CD4-positive, alpha-beta T cell treated with Interferon alpha-2 for 1 hour (primary cell): ENCODE measurements around the gene TAS2R38.
A peak's percentile ranks its signal among the peaks of the same experiment; 100 is the strongest.

Source experiments
- DNase-seq, 2 donors: peaks; one replicate each; pipeline ENCODE4 v3.0.0-alpha.2; 2020 to 2022

TAS2R38 gene

DNA sequence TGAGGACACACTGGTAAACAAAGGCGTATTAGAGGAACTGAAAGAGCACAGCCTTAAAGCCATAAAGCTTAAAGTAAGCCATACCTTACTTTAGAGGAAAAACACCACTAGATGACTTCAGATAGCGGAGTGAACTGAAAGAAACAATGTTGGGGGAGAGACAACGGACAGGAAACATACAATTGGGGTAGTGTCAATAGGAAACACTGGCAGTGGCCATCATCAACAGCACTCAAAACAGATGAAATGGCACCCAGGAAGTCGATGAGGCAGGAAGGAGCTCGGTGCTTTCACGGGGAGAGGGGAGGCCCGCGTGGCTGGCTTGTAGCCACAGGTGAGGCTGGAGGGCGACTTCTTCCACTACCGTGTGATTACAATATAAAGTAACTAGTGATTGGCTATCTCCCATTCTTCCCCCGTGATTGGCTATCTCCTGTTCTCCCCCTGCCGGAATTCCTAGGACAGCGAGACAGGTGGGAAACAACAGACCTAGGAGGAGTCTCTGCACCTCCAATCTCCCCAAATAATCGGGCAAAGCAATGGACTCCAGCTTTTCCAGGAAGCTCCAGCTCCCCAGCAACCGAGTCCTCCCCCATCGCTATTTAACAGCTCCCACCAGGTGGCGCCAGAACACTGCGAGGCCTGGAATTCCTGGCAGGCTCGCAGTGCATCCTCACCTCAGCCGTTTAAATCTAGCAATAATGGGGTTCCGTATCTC is 2.4 kb upstream of the TAS2R38 start:
- peak; percentile 58 to 65 for DNase-seq

DNA sequence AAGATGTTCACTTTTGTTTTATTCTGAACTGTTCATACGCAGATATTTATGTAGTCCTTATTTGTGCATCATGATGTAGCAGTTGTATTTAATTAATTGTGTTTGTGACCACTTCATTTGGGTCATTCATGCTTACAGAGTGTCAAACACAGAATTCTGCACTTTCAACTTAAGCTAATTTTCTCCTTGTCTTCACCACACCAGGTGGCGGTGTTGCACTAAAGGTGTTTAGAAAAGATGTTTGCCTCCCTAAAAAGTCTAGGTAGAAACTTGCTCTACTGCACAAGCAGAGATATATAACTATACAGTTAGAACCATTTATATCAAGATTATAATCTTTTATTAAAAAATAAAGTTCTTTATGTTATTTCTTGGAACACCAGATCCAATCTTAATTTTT is 1.3 kb upstream of the TAS2R38 start:
- peak in 1 of 2 donors; percentile 23 for DNase-seq

DNA sequence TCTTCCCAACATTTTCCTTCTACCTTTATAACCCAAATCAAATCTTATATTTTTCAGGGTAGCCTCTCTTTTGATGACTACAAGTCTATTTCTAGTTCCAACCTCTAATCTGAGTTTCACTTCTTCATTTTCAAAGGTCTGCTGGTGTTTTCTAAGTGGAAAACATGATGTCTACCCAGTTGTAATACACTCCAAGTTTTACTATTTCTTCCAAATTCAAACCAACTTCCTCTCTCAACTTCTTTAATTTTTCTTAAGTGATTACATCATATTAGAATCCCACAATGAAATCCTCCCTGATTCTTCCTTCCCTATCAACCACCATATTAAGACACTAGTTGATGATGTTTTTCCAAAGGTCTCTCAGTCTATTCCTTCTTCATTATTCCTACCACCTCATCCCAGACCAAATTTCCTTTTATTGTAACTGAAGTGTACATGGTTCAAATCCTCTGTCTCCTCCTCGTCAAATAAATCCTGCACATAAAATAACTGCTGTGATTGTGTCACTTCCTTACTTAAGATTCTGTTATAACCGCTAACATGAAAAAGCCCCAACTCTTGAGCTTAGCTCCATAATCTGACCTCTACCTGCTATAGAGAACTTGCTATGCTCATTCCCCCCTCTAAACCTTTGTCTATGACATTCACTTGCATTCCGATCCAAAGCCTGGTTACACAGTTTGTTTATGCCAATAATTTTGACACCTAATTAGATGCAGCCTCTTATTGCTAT is 12.7 kb downstream of the TAS2R38 start:
- no peak for DNase-seq

DNA sequence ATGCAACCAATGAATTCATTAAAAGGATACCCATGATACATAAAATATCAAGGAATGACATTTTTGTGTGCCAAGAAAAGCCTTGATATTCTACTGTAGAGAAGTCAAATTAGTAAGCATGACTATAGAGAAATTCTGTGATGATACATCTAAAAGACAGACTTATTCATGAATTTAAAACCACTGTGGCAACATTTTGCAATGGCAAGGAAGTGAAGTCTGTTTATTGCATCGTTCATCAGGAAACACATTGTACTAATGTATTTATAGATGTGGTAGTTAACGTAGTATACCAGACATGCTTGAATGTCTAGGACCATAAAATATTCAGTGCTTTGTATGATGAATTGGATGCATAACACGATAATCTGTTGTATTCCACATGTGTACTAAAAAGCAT is 17.5 kb downstream of the TAS2R38 start:
- no peak for DNase-seq

DNA sequence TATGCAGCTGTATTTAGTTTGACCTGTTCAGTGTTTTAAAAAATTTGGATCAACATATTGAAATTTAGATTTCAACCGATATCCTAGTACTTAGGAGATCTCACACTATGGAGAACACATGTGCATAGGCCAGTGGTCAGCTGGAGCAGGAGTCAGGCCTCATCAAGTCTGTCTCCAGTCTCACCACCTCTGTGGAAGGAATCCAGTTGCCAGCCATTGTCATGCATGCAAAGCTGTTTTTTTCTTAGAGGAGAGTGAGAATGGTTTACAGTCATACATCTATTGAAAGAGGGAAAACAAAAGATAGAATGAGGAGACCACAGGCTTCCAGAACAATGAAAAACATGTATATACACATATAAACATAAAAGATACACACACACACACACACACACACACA is 19.2 kb downstream of the TAS2R38 start:
- no peak for DNase-seq

DNA sequence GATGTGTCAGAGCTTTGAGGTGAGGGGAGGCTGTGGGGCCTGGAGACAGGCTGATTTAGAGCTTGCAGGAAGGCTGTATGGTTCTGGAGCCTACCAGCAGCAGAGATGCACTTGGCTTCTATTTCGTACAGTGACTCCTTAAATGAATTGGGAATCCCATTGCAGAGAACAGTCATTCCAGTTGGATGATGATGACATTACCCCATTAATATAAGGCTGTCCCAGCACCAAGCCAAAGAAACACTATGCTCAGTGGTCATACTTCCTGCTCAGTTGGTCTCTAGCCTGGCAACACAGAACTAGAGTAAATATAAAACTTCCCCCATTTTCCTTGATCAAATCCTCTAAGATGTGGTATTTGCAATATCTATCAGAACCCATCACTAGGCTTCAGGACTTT is 21.1 kb downstream of the TAS2R38 start:
- DNase-seq = no peak

DNA sequence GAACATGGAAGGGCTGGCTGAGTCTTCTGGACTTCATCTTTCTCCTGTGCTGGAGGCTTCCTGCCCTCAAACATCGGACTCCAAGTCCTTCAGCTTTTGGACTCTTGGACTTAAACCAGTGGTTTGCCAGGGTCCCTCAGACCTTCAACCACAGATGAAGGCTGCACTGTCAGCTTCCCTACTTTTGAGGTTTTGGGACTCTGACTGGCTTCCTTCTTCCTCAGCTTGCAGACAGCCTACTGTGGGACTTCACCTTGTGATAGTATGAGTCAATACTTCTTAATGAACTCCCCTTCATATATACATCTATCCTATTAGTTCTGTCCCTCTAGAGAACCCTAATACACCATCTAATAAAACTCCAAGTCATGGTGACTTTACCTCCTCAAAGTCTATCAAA is 22.8 kb downstream of the TAS2R38 start:
- no peak for DNase-seq

DNA sequence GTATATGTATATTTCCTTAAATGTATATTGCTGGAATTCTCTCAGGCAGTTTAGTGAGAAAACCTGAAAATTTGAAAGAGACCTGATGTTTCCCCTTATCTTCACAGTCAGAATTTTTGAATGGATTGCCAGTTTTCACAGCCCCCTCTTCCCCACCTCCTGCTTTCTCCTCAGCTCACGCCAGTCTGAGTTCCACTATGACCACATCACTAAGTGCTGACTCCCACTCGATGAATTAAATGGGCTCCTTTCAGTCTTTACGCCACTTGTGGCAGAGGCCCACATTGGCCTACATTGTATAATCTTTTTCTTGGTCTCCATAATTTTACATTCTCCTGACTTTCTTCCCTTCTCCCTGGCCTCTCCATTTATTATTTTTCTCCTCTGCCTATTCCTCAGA is 23.7 kb downstream of the TAS2R38 start:
- DNase-seq = no peak

DNA sequence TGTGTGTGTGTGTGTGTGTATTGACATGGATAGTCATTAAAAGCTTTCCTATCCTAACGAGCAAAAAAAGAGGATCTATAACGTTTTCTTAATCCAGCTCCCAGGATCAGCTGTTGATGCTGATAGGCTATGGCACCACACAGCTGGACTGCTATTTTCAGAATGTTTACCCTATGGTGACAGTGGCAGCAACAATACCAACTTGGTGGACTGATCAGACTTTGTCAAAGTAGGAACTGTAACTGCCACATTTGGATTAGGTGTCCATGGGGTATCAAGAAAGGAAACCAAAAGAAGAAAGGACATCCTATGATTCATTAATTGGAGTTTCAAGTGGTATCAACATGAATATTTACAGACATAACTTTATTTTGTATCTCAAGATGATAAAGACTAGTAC is 24.1 kb downstream of the TAS2R38 start:
- no peak for DNase-seq

DNA sequence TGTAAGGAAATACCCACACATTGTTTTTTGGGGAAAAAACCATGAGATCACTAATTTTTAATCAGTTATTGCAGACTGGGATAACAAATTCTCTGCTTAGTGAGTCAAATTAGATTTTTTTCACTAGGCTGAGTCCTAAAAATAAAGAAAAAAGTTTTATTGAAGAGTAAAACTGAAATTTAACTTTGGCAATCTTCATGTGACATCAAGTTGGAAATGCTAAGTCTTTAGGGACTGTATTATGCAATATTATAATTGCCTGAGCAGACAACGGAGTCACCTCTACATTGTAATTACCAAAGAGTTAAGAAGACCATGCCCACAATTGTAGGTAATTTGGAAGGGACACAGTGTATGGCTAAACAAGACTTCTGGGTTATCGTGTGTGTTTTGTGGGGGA is 24.6 kb downstream of the TAS2R38 start:
- DNase-seq = no peak

DNA sequence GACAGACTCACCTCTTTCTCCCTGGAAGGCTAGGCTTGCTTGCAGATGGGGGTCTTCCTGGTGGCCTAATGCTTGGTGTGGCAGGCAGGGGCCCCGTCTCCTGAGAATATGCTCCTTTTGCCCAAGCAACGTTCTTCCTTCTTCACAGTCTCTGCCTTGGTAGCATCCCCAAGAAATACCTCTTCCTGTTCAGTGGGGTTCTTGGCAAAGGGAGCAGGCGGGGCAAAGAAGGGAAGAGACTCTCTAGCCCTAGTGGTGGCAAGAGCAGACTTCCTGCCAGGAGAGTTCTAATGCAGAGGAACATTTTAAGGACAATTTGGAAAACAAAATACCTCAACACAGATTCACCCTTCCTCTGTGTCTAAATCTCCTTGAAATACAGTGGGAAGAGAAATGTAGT is 26.8 kb downstream of the TAS2R38 start, which contains the start of gene CLEC5A:
Gene CLEC5A (minus strand): TSS at position 179 of the 400 bp plus-strand sequence. CDS start 682 bp downstream, outside the sequence.
- no peak for DNase-seq

DNA sequence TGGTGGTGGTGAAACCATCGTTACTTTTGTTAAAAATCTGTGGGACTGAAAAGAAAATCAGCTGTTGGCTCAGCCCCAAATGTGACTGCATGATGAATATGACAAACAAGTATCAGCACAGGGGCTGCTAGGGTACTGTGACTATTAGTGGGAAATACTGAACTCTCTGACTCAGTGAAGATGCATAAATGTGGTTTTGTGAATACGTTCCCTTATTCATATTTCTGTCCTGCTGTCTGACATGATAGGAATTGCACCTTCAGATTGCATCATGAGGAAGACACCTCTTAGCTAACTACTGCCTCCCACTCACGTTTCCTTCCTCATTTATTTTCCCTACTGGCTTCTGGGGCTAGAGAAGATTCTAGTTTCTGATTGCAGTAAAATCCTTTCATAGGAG is 28.2 kb downstream of the TAS2R38 start:
- DNase-seq = peak in 1 of 2 donors; percentile 26

DNA sequence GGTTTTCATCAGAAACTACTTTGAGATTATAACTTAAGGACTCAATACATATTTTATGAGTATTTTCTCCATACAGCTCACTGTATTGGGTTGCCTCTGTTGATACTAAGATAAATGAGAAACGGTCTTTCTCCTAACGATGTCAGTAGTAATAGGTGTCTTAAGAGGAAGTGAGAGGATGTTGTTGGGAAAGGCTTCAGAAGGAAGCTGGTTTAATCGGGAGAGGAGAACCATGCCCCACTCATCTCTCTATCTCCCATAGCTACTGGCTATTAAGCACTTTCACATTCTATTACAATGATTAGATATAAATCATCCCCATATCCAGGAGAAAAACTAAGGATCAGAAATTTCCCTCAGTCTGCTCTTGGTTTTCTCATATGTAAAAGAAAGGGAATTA is 28.8 kb downstream of the TAS2R38 start:
- no peak for DNase-seq

DNA sequence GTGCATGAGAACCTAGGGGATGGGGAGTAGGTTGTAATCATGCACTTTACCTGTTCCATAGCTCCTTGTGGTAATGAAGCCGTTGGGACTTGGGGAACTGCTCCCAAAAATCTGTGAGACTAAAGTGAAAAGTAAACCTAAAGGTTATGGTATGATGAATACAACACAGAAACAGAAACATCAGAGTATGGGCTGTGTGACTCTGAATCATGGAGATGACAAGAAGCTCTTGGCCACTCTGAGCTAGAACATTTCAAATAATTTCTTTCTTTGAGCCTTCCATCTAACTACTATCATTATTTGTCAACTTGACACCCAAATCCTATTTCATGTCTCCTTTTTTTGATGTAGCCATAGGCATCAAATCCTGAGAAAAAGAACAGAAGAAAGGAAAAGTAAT is 29.7 kb downstream of the TAS2R38 start:
- DNase-seq = no peak

DNA sequence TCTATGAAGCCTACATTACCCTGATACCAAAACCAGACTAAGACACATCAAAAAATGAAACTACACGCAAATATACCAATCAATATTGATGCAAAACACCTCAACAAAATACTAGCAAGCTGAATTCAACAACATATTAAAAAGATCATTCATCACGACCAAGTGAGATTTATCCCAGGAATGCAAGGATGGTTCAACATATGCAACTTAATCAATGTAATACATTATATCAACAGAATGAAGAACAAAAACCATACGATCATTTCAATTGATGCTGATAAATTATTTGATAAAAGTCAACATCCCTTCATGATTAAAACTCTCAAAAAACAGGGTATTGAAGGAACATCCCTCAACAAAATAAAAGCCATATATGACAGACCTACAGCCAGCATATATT is 32.5 kb downstream of the TAS2R38 start:
- DNase-seq = no peak

DNA sequence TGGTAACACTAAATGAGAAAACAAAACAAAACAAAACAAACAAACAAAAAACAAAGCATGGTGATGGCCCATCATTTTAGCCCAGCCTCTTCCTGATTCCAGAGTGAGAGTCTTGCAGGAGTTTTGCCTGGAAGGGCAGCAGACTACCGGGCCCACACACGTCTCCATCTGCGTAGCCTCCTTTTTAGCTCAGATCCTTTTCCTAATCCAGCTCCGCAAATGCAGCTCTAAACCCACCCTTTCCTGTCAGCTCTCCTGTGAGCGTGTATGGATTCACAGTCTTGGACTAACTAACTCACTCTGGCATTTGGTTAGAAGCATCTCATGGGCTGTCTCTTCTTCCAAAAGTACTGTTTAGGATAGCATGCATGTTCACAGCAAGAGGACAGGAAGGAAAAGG is 43.4 kb downstream of the TAS2R38 start:
- no peak for DNase-seq

DNA sequence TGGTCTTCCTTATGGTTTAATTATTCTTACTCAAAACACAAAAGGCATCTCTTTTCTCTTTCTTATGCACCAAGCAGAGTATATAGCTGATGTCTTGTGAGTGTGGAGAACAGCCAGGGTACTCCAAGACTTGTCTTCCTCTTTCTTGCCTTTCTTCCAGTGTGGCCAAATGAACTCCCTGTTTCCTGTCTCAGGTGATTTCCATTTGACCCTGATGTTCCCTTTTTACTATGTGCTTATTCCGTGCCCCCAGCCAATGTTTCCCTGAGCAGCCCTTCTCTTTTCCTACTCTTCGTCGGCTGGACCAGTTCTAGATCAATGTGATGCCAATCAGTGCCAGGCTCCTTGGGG is 44.8 kb downstream of the TAS2R38 start:
- DNase-seq = no peak

DNA sequence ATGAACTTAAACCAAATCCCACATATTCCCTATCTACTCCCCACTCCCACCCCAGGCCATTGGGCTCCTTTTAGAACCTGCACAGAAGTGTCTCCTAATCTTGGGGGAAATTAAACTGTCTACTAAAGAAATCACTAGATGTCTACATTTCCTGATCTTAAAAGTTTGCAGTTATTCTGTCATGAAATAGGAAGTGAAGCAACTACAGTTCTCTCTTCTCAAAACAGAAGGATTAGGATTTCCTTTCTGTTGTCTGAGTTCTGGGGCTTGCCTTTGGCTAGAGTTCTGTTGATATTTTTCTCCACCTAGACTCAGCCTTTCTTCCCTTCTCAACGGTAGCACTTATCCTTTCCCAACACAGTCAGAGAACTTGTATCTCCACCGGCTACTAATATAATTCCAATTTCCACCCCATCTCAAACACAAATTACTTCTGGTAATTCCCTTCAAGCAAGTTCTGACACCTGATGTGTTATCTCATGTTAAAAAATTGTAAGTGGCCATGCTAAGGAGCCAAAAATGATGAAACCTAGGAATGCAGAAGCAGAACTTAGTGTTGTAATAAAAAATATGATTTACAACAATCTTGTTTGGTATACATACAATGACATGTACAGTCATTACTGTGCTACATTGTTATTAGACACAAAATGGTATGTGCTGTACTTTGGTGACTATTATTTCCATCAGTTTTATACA is 45.3 kb downstream of the TAS2R38 start:
- no peak for DNase-seq
